OCI-LY7 (cell line): ENCODE results near the gene NUP210. TPM values are rescaled to one million over a fixed set of nuclear protein-coding genes. Genes with fewer than 3 reads are reported as not detected.

ENCODE experiments used
- BruUV-seq: library from RNA; stranded (reverse); fragments of 400-500 nt; replicated peaks from 2 replicates; lab custom pipeline; 2021; lab: Mats Ljungman, UMichigan
- CTCF ChIA-PET: fragments of 300-600 bp; sonication (Branson Sonifier 250); formaldehyde crosslinking; loops from one replicate; lab custom pipeline; 2022; ENCODE audit warnings: antibody characterized with exemption; ENCODE audit not compliant: unreplicated experiment; lab: Charles Lee
- POLR2A ChIA-PET: fragments of 300-600 bp; sonication (Branson Sonifier 250); formaldehyde crosslinking; loops from one replicate; lab custom pipeline; 2022; ENCODE audit warnings: antibody characterized with exemption; lab: Charles Lee
- DNase-seq: peaks from one replicate; pipeline ENCODE4 v3.0.0-alpha.2; 2015; ENCODE audit warnings: low spot score
- H2AFZ ChIP-seq: fragments of 200-600 bp; sonication (generic), shearing (Covaris generic); 2 replicates; pipeline ENCODE4 v1.6.1; 2014; ENCODE audit warnings: mild to moderate bottlenecking, antibody characterized with exemption, low read length, moderate library complexity
- H3K27ac ChIP-seq: fragments of 200-600 bp; sonication (generic); 2 replicates; pipeline ENCODE4 v1.5.1; 2014; ENCODE audit warnings: mixed run types, low read depth, mild to moderate bottlenecking, moderate library complexity, low read length, inconsistent platforms; ENCODE audit not compliant: poor library complexity, severe bottlenecking
- H3K36me3 ChIP-seq: fragments of 200-600 bp; sonication (generic); 2 replicates; pipeline ENCODE4 v1.6.1; 2014; ENCODE audit warnings: mild to moderate bottlenecking, antibody characterized with exemption, low read length, moderate library complexity, mixed read lengths; ENCODE audit not compliant: insufficient read depth
- H3K4me1 ChIP-seq: fragments of 200-600 bp; sonication (generic); 2 replicates; pipeline ENCODE4 v1.5.1; 2014; ENCODE audit warnings: mild to moderate bottlenecking, low read length; ENCODE audit not compliant: insufficient read depth, poor library complexity, severe bottlenecking
- H3K4me2 ChIP-seq: fragments of 200-600 bp; sonication (generic); 2 replicates; pipeline ENCODE4 v1.6.1; 2014; ENCODE audit warnings: mild to moderate bottlenecking, low read length
- H3K4me3 ChIP-seq: fragments of 200-600 bp; sonication (generic); 2 replicates; pipeline ENCODE4 v1.5.1; 2014; ENCODE audit warnings: mild to moderate bottlenecking, low read depth, low read length; ENCODE audit not compliant: poor library complexity, severe bottlenecking
- H3K79me2 ChIP-seq: fragments of 200-600 bp; sonication (generic); 2 replicates; pipeline ENCODE4 v1.6.1; 2016; ENCODE audit warnings: low read depth, mild to moderate bottlenecking, low read length, moderate library complexity, mixed read lengths; ENCODE audit not compliant: insufficient read depth
- H3K9me2 ChIP-seq: fragments of 200-600 bp; sonication (generic); 2 replicates; pipeline ENCODE4 v1.6.1; 2016; ENCODE audit warnings: mild to moderate bottlenecking, low read length, mixed read lengths; ENCODE audit not compliant: insufficient read depth
- H3K9me3 ChIP-seq: fragments of 200-600 bp; sonication (generic); 2 replicates; pipeline ENCODE4 v1.6.1; 2014; ENCODE audit warnings: mild to moderate bottlenecking, mixed run types, low read length, mixed read lengths
- H4K20me1 ChIP-seq: fragments of 200-600 bp; sonication (generic); 2 replicates; pipeline ENCODE4 v1.6.1; 2014; ENCODE audit warnings: mild to moderate bottlenecking, antibody characterized with exemption, low read length, moderate library complexity, mixed read lengths; ENCODE audit not compliant: insufficient read depth
- CTCF ChIP-seq: fragments of 200-600 bp; sonication (generic); conservative IDR thresholded peaks from 2 replicates; pipeline ENCODE4 v1.5.1; 2014; ENCODE audit warnings: mild to moderate bottlenecking, antibody characterized with exemption, low read length, moderate library complexity, mixed read lengths
- EZH2phosphoT487 ChIP-seq: fragments of 200-600 bp; sonication (generic); IDR thresholded peaks from 2 replicates; pipeline ENCODE4 v1.6.1; 2018; ENCODE audit warnings: low read depth, borderline replicate concordance, mild to moderate bottlenecking, mixed run types, antibody characterized with exemption, low read length, moderate library complexity, mixed read lengths
- intact Hi-C: fragments of 100-400 bp; cut with micrococcal nuclease; formaldehyde crosslinking; loops from one replicate; pipeline ENCODE4 v1.10.0; 2022; ENCODE audit not compliant: unreplicated experiment
- total RNA-seq, 2 experiments: library from RNA; depleted of rRNA in 1 of 2; stranded (reverse); fragments of >200 nt in 1 of 2; shearing (Covaris generic) in 1 of 2; gene quantifications; 2 replicates each; pipeline ENCODE4 v1.2.3, GENCODE V29; 2014 to 2022

Gene NUP210
- total RNA-seq, 2 experiments from 2014 or later, result 195 to 232 TPM

- H3K4me3 ChIP-seq, result no peak overlapping the region
- H4K20me1 ChIP-seq, result no peaks in the 10 kb centered on the region
- no peak overlapping the region for H3K27ac ChIP-seq
- H3K9me3 ChIP-seq, result no peaks in the 10 kb centered on the region
- H3K79me2 ChIP-seq, result no peaks in the 10 kb centered on the region
- no peak for DNase-seq
- no TSS peak for BruUV-seq
- no peak for TF ChIP-seq CTCF
- TF ChIP-seq EZH2phosphoT487, result no peak
- no peak overlapping the region for H3K4me2 ChIP-seq
- peaks cover 97% of the 10 kb centered on the region for H3K36me3 ChIP-seq
- no peaks in the 10 kb centered on the region for H3K9me2 ChIP-seq
- POLR2A ChIA-PET, result no interaction called here
- intact Hi-C loops, result no loop called here
- H3K4me1 ChIP-seq, result no peaks in the 10 kb centered on the region
- H2AFZ ChIP-seq, result no peak overlapping the region
- CTCF ChIA-PET, result no interaction called here
Measured at GRCh38 chr3:13362551-13362950, 57.6 kb downstream of the NUP210 start.

- Histone ChIP-seq H3K4me3 (no peak overlapping the region), H3K9me2 (no peaks in the 10 kb centered on the region), H4K20me1 (no peaks in the 10 kb centered on the region), H3K36me3 (peaks cover 100% of the 10 kb centered on the region), H3K27ac (no peak overlapping the region), H2AFZ (no peak overlapping the region), H3K4me1 (no peaks in the 10 kb centered on the region), H3K9me3 (no peaks in the 10 kb centered on the region), H3K79me2 (no peaks in the 10 kb centered on the region), H3K4me2 (no peak overlapping the region)
- no TSS peak for BruUV-seq
- ChIA-PET POLR2A (interaction anchor here (0.6 kb wide), 1 partner anchor 684 kb away, joined by 4 read pairs; no protein-coding TSS in a partner anchor), CTCF (no interaction called here)
- intact Hi-C loops, result no loop called here
- DNase-seq, result no peak
- TF ChIP-seq CTCF (no peak), EZH2phosphoT487 (no peak)
Measured at GRCh38 chr3:13359916-13360315, 60.2 kb downstream of the NUP210 start.

DNA sequence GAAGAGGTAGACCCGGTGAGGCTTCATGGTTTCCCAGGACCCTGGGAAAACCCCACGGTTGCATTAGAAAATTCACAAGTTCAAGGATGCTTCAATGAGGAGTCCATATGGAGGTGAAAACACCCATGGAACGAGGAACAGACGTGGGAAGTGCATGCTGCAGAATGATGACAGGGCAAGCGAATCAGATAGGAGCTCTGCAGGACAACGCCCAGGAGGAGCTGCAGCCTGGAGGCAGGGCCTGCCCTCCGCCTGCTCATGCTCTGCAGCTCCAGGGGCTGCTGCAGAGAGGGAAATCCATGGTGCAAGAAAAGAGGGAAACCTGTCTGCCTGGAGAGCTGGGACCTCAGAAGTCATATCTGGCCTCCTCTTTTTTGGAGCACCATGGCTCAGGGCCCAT lies 61.5 kb downstream of the NUP210 start:
- BruUV-seq, result no TSS peak
- intact Hi-C loops, result no loop called here
- ChIA-PET POLR2A (no interaction called here), CTCF (no interaction called here)
- TF ChIP-seq EZH2phosphoT487 (no peak), CTCF (no peak)
- Histone ChIP-seq H3K27ac (no peak overlapping the region), H2AFZ (no peak overlapping the region), H4K20me1 (no peaks in the 10 kb centered on the region; the same call in 1 of the 2 replicates), H3K4me2 (no peak overlapping the region), H3K9me3 (no peaks in the 10 kb centered on the region), H3K36me3 (peaks cover 100% of the 10 kb centered on the region), H3K4me3 (no peak overlapping the region), H3K79me2 (no peaks in the 10 kb centered on the region), H3K9me2 (no peaks in the 10 kb centered on the region), H3K4me1 (peaks cover 4% of the 10 kb centered on the region)
- no peak for DNase-seq
